Lung (tissue), 12 donors: ENCODE results near the gene DDX1. TPM values are rescaled to one million over a fixed set of nuclear protein-coding genes. Genes with fewer than 3 reads are reported as not detected.

Experiments
- ATAC-seq: fragments of 200-7000 bp; cut with Tn5 transposase; one replicate; pipeline ENCODE4 v1.9.1; 2020; ENCODE audit warnings: moderate number of reproducible peaks; ENCODE audit not compliant: insufficient read depth, low FRiP score
- DNase-seq, 3 donors: peaks; one replicate each; pipeline ENCODE4 v3.0.0-alpha.2; 2013 to 2017
- H3K27ac ChIP-seq, 2 donors: one replicate each; pipeline ENCODE4 v1.5.1; 2013; ENCODE audit warnings: mild to moderate bottlenecking in 2 of 2, moderate library complexity in 2 of 2, control low read depth in 1 of 2, inconsistent platforms in 1 of 2, low read depth in 1 of 2, low read length in 1 of 2
- H3K27me3 ChIP-seq, 3 donors: one replicate each; pipeline ENCODE4 v1.5.1; 2013; ENCODE audit warnings: low read length in 2 of 3; ENCODE audit not compliant: control insufficient read depth in 3 of 3, insufficient read depth in 3 of 3
- H3K36me3 ChIP-seq, 4 donors: one replicate each; pipeline ENCODE4 v1.5.1; 2013; ENCODE audit warnings: low read length in 4 of 4, mild to moderate bottlenecking in 1 of 4, moderate library complexity in 1 of 4; ENCODE audit not compliant: control insufficient read depth in 4 of 4, insufficient read depth in 4 of 4
- H3K4me1 ChIP-seq, 5 donors: one replicate each; pipeline ENCODE4 v1.5.1; 2013; ENCODE audit warnings: low read length in 5 of 5, mild to moderate bottlenecking in 2 of 5, moderate library complexity in 1 of 5; ENCODE audit not compliant: control insufficient read depth in 5 of 5, insufficient read depth in 5 of 5
- H3K4me3 ChIP-seq: one replicate; pipeline ENCODE4 v1.5.1; 2013; ENCODE audit warnings: mild to moderate bottlenecking, control low read depth, moderate library complexity
- H3K9ac ChIP-seq, 2 donors: one replicate each; pipeline ENCODE4 v1.5.1; 2013; ENCODE audit warnings: low read length in 2 of 2, control low read depth in 1 of 2; ENCODE audit not compliant: insufficient read depth in 1 of 2
- H3K9me3 ChIP-seq, 4 donors: one replicate each; pipeline ENCODE4 v1.5.1; 2013; ENCODE audit warnings: low read length in 3 of 4, mild to moderate bottlenecking in 1 of 4, moderate library complexity in 1 of 4; ENCODE audit not compliant: control insufficient read depth in 4 of 4, insufficient read depth in 3 of 4
- WGBS, 2 donors: extraction: QIAGEN DNeasy Blood & Tissue Kit; methylation state at CpG; one replicate each; pipeline ENCODE4 v1.1.7; 2013; 5-methylcytosine and 5-hydroxymethylcytosine counted together
- polyA plus RNA-seq, 2 donors: library from polyadenylated mRNA; stranded (reverse); fragments of 200-250 nt; gene quantifications; one replicate each; pipeline ENCODE4 v1.2.1, GENCODE V29; 2013
- total RNA-seq, 2 donors: library from RNA; depleted of rRNA in 1 of 2; stranded (reverse); fragments of >200 nt in 1 of 2; gene quantifications; one replicate each; pipeline ENCODE4 v1.2.1, GENCODE V29; 2014 to 2021
- TF ChIP-seq, protein P1 (sequence below): IDR thresholded peaks from 2 replicates; pipeline ENCODE4 v1.5.1; 2012; ENCODE audit warnings: mild to moderate bottlenecking; ENCODE audit errors: control extremely low read depth, extremely low read depth
- donor health status: control.
- donor health status: control.
- donor health status: Bipolar disorder and iron deficiency.
- donor health status: healthy.
- donor health status: DM: yes; HTN: yes; CAD: no.

Gene DDX1
- total and polyA plus RNA-seq, 4 donors, result 53.7 to 85.2 (median 60.5) TPM

DNA sequence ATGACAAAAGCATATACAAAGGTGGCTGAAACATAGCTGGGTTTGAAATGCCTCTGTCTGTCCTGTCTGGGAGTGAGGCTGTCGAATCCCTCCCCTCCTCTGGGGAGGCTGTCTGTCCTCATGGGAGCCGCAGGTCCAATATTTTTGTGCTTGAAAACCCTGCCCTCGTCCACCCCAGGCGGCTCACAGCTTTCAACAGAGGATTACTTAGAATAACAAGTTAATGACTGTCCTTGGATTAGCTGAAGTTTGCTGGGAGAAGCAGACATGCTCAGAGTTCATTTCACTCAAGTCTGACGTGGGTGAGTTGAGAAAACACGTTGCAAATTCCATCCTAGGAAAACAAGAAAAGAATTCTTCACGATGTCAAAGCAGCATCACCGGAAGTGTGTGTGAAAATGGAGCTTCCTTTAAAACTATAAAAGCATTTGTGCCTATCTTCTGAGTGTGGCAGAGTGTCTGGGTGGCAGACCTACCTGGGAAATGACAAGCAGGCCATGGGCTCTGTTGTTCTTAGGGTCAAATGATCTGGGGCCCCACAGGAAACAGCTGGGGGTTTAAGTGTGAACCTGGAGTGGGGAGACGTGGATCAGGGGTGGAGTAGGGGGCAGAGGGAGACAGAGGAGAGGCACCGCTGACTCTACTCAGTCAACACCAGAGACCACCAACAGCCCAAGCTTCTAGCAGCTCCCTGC is 77.1 kb downstream of the DDX1 start:
- Histone ChIP-seq H3K9ac (no peak overlapping the region), H3K36me3 (no peaks in the 10 kb centered on the region), H3K4me1 (peaks cover 0 to 24% (median 1%) of the 10 kb centered on the region in 5 donors), H3K9me3 (no peaks in the 10 kb centered on the region), H3K4me3 (no peak overlapping the region), H3K27me3 (no peaks in the 10 kb centered on the region), H3K27ac (no peak overlapping the region)
- peak in 1 of 3 donors; percentile 20 for DNase-seq
- ATAC-seq, result no peak
- TF ChIP-seq, protein P1, sequence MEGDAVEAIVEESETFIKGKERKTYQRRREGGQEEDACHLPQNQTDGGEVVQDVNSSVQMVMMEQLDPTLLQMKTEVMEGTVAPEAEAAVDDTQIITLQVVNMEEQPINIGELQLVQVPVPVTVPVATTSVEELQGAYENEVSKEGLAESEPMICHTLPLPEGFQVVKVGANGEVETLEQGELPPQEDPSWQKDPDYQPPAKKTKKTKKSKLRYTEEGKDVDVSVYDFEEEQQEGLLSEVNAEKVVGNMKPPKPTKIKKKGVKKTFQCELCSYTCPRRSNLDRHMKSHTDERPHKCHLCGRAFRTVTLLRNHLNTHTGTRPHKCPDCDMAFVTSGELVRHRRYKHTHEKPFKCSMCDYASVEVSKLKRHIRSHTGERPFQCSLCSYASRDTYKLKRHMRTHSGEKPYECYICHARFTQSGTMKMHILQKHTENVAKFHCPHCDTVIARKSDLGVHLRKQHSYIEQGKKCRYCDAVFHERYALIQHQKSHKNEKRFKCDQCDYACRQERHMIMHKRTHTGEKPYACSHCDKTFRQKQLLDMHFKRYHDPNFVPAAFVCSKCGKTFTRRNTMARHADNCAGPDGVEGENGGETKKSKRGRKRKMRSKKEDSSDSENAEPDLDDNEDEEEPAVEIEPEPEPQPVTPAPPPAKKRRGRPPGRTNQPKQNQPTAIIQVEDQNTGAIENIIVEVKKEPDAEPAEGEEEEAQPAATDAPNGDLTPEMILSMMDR, result no peak
- 63 to 65% methylated on average over 10 of the region's 10 CpGs for WGBS, 2 donors

DNA sequence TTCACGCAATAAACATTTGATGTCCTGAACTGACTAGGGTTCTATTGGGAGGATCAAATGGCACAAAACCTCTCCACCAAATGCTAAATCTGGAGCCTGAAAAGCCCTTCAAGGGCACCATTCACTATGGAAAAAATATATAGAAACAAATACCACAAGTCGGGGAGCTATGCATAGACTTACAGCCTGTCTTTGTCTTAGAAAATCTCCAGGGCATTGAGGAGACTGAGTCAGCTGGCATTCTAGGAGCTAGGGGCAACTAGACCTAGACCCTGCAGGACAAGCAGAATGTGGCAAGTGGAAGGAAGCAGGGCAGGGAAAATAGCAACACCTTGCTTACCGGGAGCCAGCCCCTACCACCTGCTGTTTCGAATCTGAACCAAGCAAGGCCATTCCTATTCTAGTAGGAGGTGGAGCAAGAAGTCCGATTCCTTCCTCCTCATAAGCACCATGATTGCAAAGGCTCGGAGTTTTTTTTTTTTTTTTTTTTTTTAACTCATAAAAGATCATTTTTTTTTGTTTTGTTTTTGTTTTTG is 77.8 kb downstream of the DDX1 start:
- no peaks in the 10 kb centered on the region for H3K9me3 ChIP-seq
- no peak overlapping the region for H3K9ac ChIP-seq
- no peaks in the 10 kb centered on the region for H3K36me3 ChIP-seq
- no peaks in the 10 kb centered on the region for H3K27me3 ChIP-seq
- no peak overlapping the region for H3K4me3 ChIP-seq
- TF ChIP-seq, protein P1, result no peak
- WGBS, 2 donors, result 93% methylated on average over 6 of the region's 6 CpGs
- H3K4me1 ChIP-seq, result peaks cover 0 to 26% (median 3%) of the 10 kb centered on the region in 5 donors
- H3K27ac ChIP-seq, result no peak overlapping the region
- DNase-seq (no peak), ATAC-seq (no peak)

DNA sequence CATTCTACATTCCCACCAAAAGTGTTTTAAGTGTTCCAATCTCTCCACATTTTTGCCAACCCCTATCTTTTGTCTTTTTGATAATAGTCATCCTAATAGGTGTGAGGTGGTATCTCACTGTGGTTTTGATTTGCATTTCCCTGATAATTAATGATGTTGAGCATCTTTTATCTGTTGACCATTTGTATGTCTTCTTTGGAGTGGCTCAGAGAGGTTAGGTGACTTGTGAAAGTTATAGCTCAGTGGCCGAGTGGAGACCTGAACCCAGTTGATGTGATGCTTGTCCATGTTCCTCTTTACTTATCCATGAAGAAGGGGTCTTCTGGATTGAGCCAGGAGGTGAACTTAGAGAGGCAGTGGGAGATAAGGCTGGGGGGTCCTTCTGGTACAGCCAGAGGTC is 78.8 kb downstream of the DDX1 start:
- DNase-seq, result no peak
- no peaks in the 10 kb centered on the region for H3K36me3 ChIP-seq
- no peaks in the 10 kb centered on the region for H3K27me3 ChIP-seq
- no peak for ATAC-seq
- TF ChIP-seq, protein P1, result no peak
- no peak overlapping the region for H3K27ac ChIP-seq
- H3K4me3 ChIP-seq, result no peak overlapping the region
- H3K9ac ChIP-seq, result no peak overlapping the region
- H3K9me3 ChIP-seq, result no peaks in the 10 kb centered on the region
- 93 to 96% methylated on average over 1 of the region's 1 CpG for WGBS, 2 donors
- peaks cover 0 to 26% (median 3%) of the 10 kb centered on the region in 5 donors for H3K4me1 ChIP-seq
